RWPE2 (cell line): ENCODE results near the gene NRAP.

ENCODE experiments used
- ATAC-seq: fragments of 200-7000 bp; cut with Tn5 transposase; 3 replicates; pipeline ENCODE4 v1.9.1; 2021; ENCODE audit warnings: low read depth
- DNase-seq: peaks from one replicate; pipeline ENCODE4 v3.0.0-alpha.2; 2020; ENCODE audit warnings: low spot score
- H3K27ac ChIP-seq: fragments of 450-650 bp; 2 replicates; pipeline ENCODE4 v1.5.1; 2017; ENCODE audit warnings: mild to moderate bottlenecking; ENCODE audit not compliant: poor library complexity, severe bottlenecking
- H3K27me3 ChIP-seq: fragments of 250-450 bp; sonication (Bioruptor Pico); 2 replicates; pipeline ENCODE4 v1.5.1; 2021; ENCODE audit warnings: mild to moderate bottlenecking, moderate library complexity; ENCODE audit not compliant: insufficient read depth, poor library complexity, severe bottlenecking
- H3K36me3 ChIP-seq: fragments of 250-450 bp; sonication (Bioruptor Pico); 2 replicates; pipeline ENCODE4 v1.5.1; 2020; ENCODE audit warnings: low read depth, mild to moderate bottlenecking, moderate library complexity
- H3K4me1 ChIP-seq: fragments of 250-450 bp; sonication (Bioruptor Pico); 2 replicates; pipeline ENCODE4 v1.5.1; 2021; ENCODE audit warnings: mild to moderate bottlenecking, moderate library complexity; ENCODE audit not compliant: insufficient read depth, poor library complexity, severe bottlenecking
- H3K4me3 ChIP-seq: fragments of 250-450 bp; sonication (Bioruptor Pico); 2 replicates; pipeline ENCODE4 v1.5.1; 2021; ENCODE audit warnings: mild to moderate bottlenecking, moderate library complexity; ENCODE audit not compliant: severe bottlenecking
- H3K9me3 ChIP-seq: fragments of 250-450 bp; sonication (Bioruptor Pico); 2 replicates; pipeline ENCODE4 v1.5.1; 2021; ENCODE audit warnings: mild to moderate bottlenecking, moderate library complexity; ENCODE audit not compliant: severe bottlenecking
- CTCF ChIP-seq: fragments of 450-650 bp; IDR thresholded peaks from one replicate; pipeline ENCODE4 v1.5.1; 2017; ENCODE audit warnings: mild to moderate bottlenecking, moderate library complexity; ENCODE audit not compliant: poor library complexity, severe bottlenecking

NRAP gene

DNA sequence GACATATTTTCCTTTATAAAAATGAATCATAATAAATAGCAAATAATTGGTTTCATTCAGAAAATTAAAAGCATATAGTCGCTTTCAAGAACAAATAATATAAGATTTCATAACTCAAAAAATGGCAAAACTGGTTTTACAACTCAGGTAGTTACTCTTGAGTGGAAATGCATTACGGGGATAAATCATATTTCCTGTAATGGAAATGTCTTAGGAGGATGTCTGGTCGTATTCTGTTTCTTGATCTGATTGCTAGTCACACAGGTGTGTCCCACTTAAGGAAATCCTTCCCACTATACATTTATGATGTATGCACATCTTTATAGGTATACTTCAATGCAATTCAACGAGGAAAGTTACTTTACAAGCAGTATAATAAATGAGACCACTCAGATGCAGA, 20.7 kb downstream of the NRAP start:
- H3K27me3 ChIP-seq = peaks cover 20% of the 10 kb centered on the region
- no peak for ATAC-seq
- peaks cover 5% of the 10 kb centered on the region for H3K4me1 ChIP-seq
- no peak for DNase-seq
- H3K27ac ChIP-seq = no peak overlapping the region
- H3K4me3 ChIP-seq = no peak overlapping the region
- no peaks in the 10 kb centered on the region for H3K9me3 ChIP-seq
- TF ChIP-seq CTCF = no peak
- H3K36me3 ChIP-seq = no peaks in the 10 kb centered on the region

DNA sequence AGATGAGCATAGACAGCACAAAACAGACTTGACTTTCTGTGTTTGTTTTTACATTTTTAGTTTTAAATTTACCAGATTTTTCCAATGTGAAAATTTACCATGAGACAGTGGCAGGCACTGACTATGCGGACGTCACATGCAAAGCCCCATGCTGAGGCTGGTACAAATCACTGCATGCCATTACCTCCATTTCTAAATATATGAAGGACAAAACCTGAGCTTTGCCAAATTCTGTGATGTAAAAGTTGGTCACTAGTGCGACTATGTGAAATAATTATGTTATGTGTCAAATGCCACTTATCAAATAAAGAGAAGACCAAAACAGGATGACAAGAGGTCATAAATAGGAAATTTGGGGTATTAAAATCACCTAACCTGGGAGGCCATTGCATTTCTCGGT, 22.1 kb downstream of the NRAP start:
- no peak for TF ChIP-seq CTCF
- no peaks in the 10 kb centered on the region for H3K9me3 ChIP-seq
- H3K4me1 ChIP-seq = peaks cover 5% of the 10 kb centered on the region
- no peaks in the 10 kb centered on the region for H3K36me3 ChIP-seq
- no peak for ATAC-seq
- no peak overlapping the region for H3K27ac ChIP-seq
- H3K4me3 ChIP-seq = no peak overlapping the region
- DNase-seq = no peak
- H3K27me3 ChIP-seq = peaks cover 20% of the 10 kb centered on the region

GRCh38 chr10:113639966-113640365, 23.9 kb downstream of the NRAP start:
- no peak overlapping the region for H3K4me3 ChIP-seq
- H3K36me3 ChIP-seq = no peaks in the 10 kb centered on the region
- DNase-seq (no peak), ATAC-seq (no peak)
- H3K27me3 ChIP-seq = peaks cover 20% of the 10 kb centered on the region
- H3K9me3 ChIP-seq = no peaks in the 10 kb centered on the region
- TF ChIP-seq CTCF = no peak
- peaks cover 5% of the 10 kb centered on the region for H3K4me1 ChIP-seq
- no peak overlapping the region for H3K27ac ChIP-seq

DNA sequence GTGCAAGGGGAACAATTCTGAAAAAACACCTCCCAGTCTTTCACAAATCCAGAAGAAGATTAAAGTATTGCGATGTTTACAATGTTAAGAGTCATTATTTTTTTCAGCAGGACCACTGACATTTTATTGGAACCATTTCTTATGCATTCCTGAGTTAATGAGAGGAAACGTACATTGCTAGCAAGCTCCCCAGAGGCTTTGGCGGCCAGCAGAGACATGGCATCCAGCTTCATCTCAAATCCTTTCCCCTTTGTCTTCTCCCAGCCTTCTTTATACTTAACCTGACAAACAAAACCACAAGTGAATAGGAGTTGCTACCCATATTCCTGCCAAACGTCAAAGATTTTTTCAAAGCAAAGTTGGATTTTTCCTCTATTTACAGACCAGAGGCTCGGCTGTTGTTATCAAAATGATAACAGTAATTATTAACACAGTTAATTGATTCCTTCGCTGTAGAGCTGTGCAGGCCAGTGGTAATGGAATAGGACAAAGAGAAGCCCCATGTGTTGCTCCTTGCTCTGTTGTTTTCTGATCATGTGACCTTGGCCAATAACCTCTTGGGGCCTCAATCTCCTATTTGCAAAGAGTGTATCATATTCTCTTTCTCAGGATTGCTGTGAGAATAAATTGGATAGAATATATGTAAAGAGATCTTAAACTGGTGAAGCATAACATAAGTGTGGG, 32.0 kb downstream of the NRAP start:
- ATAC-seq = no peak
- H3K4me1 ChIP-seq = no peaks in the 10 kb centered on the region
- H3K36me3 ChIP-seq = no peaks in the 10 kb centered on the region
- H3K27me3 ChIP-seq = no peaks in the 10 kb centered on the region
- TF ChIP-seq CTCF = no peak
- H3K4me3 ChIP-seq = no peak overlapping the region
- H3K9me3 ChIP-seq = no peaks in the 10 kb centered on the region
- H3K27ac ChIP-seq = no peak overlapping the region
- no peak for DNase-seq

GRCh38 chr10:113630929-113631533, 32.8 kb downstream of the NRAP start:
- DNase-seq (no peak), ATAC-seq (no peak)
- H3K27ac ChIP-seq = no peak overlapping the region
- H3K36me3 ChIP-seq = no peaks in the 10 kb centered on the region
- no peak for TF ChIP-seq CTCF
- no peaks in the 10 kb centered on the region for H3K4me1 ChIP-seq
- H3K4me3 ChIP-seq = no peak overlapping the region
- H3K9me3 ChIP-seq = no peaks in the 10 kb centered on the region
- H3K27me3 ChIP-seq = no peaks in the 10 kb centered on the region
